Astrocyte of the cerebellum (primary cell): ENCODE measurements around the gene SLC6A11.
A peak's percentile ranks its signal among the peaks of the same experiment; 100 is the strongest.

Source experiments
- DNase-seq: peaks from one replicate; pipeline ENCODE4 v3.0.0-alpha.2; 2011; ENCODE audit warnings: low read depth
- H3K4me3 ChIP-seq: 2 replicates; pipeline ENCODE4 v1.5.1; 2011; ENCODE audit warnings: mild to moderate bottlenecking, low read depth, low read length, moderate library complexity
- in situ Hi-C: cut with HindIII; loops from 2 replicates; pipeline ENCODE4 v1.10.0; 2017; ENCODE audit warnings: low sequenced_read_pairs
- TF ChIP-seq, protein P1 (sequence below): IDR thresholded peaks from 2 replicates; pipeline ENCODE4 v1.5.1; 2012; ENCODE audit warnings: low read length, low read depth, moderate library complexity, mild to moderate bottlenecking; ENCODE audit errors: missing control alignments

The SLC6A11 gene

DNA sequence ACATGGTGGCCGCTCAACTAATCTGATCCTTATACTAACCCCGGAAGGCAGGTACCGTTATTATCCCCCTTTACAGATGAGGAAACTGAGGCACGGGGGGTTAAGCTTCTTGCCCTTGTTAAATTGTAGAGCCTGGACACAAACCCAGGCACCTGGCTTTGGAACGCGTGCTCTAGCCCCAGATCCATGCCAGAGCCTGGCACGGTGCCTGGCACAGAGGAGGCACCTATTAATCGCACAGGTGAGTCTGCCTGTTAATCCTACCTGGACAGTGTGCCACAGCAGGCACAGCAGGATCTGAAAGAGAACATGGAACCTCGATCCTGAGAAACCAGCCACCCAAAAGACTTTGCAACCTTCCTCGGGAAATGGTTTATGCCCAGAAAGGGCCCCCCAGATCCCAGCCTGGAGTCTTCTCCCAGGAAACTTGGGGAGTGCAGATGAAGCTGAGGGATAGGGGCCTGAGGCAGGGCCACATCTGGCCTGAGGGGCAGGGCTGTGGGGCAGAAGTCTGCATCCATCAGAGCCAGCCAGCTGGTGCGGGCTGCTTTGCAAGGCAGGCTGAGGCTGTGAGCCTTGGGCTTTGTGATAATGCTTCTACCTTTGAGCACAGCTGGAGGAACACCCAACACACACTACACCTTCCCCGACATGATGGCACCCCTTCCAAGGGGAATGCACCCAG lies 121.3 kb downstream of the SLC6A11 start:
- in situ Hi-C loops, result no loop called here
- H3K4me3 ChIP-seq, result no peak overlapping the region
- no peak for DNase-seq
- TF ChIP-seq, protein P1, sequence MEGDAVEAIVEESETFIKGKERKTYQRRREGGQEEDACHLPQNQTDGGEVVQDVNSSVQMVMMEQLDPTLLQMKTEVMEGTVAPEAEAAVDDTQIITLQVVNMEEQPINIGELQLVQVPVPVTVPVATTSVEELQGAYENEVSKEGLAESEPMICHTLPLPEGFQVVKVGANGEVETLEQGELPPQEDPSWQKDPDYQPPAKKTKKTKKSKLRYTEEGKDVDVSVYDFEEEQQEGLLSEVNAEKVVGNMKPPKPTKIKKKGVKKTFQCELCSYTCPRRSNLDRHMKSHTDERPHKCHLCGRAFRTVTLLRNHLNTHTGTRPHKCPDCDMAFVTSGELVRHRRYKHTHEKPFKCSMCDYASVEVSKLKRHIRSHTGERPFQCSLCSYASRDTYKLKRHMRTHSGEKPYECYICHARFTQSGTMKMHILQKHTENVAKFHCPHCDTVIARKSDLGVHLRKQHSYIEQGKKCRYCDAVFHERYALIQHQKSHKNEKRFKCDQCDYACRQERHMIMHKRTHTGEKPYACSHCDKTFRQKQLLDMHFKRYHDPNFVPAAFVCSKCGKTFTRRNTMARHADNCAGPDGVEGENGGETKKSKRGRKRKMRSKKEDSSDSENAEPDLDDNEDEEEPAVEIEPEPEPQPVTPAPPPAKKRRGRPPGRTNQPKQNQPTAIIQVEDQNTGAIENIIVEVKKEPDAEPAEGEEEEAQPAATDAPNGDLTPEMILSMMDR, result no peak

DNA sequence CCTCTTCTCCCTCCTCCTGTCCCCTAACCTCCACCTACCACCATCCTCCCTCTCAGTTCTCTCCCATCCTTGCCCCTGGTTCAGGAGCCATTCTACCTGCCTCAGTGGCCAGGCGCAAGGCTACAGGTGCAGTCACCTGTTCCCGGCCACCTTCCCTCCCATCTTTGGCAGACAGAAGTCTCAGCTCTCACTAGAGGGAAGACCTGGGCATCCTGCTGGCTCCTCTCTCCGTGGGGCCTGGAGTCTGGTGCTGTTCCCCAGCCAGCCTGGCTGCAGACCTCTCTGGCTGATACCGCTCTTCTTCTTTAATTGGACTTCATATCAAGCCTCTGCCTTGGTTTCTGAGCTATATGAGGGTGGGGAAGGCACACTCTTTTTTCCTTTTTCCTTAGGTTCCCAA lies 123.5 kb downstream of the SLC6A11 start:
- DNase-seq, result no peak
- TF ChIP-seq, protein P1, result no peak
- H3K4me3 ChIP-seq, result no peak overlapping the region
- in situ Hi-C loops, result no loop called here

DNA sequence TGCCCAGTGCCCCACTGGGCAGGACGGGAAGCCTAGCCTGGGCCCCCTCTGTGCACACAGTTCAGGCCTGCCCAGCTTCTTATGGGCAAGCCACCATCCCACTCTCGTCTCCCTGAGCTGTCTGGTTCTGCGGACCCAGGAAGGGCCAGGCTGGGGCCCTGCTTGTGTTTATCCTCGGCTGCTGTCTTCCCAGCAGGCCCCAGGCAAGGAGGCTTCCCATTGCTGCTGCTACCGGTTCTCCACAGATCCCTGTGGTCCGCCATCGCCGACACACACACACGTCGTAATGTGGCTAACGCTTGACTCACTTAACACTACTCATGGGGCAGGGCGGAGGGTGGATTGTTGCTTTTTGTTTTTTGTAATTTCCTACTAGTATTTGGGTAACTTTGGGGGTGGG lies 124.1 kb downstream of the SLC6A11 start:
- TF ChIP-seq, protein P1, result no peak

DNA sequence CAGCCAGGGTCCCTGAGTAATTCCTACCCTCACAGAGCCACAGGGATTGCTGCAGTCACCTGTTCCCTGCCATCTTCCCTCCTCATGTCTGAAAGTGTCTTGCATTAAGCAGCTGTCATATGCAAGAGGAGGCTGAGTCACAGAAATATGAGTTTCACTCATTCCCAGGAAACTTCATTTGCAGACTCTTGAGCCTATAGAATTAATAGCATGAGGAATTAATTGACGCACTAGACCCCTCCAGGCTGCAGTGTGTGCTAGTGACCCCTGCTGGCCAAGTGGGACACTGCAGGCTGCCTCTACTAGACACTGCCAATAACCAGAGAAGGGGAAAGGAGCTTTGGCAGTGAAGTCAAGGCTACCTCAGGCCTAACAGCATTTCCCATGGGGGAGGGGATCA lies 125.9 kb downstream of the SLC6A11 start:
- H3K4me3 ChIP-seq, result no peak overlapping the region
- DNase-seq, result no peak

More for the DNA sequence above, 124.1 kb downstream of the SLC6A11 start:
- DNase-seq, result no peak
- in situ Hi-C loops, result no loop called here
- no peak overlapping the region for H3K4me3 ChIP-seq

DNA sequence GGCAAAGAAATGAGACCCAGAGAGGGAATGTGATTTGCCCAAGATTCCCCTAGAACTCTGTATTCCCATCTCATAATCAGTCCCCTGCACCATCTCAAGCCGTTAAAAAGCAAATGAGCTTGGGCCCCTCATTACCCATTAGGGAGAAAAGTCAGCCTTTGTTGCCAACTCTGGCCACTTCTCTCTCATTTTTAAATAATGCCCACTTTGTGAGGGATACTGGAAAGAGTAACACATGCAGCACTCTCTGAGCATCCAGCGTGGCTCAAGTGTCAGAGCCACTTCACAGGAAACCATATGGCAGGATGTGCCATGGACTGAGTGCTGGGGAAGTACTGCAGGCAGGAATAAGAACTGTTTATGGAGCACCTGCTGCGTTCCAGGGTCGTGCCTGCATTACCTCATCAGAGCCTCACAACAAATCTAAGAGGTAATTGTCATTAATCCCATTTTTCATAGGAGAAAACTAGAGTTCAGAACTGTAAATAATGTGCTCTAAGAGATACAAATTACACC lies 126.7 kb downstream of the SLC6A11 start:
- in situ Hi-C loops, result no loop called here
- H3K4me3 ChIP-seq, result no peak overlapping the region
- TF ChIP-seq, protein P1, result no peak
- no peak for DNase-seq

More for the DNA sequence above, 125.9 kb downstream of the SLC6A11 start:
- TF ChIP-seq, protein P1, result peak; percentile 77
- in situ Hi-C loops, result no loop called here

DNA sequence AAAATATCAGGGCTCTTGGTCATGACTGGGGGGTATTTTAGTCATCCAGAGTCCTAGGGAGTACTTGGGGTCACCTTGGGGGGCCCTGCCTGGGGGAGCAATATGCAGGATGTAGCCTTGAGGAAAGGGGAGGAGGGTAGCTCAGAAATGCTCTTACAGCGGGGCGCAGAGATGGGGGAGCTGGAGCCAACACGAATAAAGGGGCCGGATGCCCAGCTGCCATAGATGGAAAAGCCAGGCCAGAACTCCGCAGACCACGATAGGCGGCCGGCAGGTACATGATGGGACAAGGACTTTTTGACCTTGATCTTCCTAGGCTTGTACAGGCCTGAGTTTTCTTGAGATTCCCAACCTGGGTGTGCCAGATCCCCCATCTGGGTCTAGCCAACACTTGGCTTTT lies 128.8 kb downstream of the SLC6A11 start:
- TF ChIP-seq, protein P1, result no peak
- H3K4me3 ChIP-seq, result no peak overlapping the region
- no peak for DNase-seq
- in situ Hi-C loops, result no loop called here
